GM23248 (cell line): ENCODE measurements around the gene ASB13.

Experiments
- EZH2 ChIP-seq: fragments of 200-600 bp; sonication (generic); IDR thresholded peaks from 2 replicates; pipeline ENCODE4 v1.6.1; 2018; ENCODE audit warnings: antibody characterized with exemption, mild to moderate bottlenecking; ENCODE audit not compliant: insufficient read depth, poor library complexity, severe bottlenecking
- EZH2phosphoT487 ChIP-seq: fragments of 200-600 bp; sonication (generic); IDR thresholded peaks from 2 replicates; pipeline ENCODE4 v1.6.1; 2018; ENCODE audit warnings: antibody characterized with exemption, moderate library complexity, mild to moderate bottlenecking, low read depth; ENCODE audit not compliant: insufficient read depth

- TF ChIP-seq EZH2 (no peak), EZH2phosphoT487 (no peak)
These were observed 47.6 kb downstream of the ASB13 start for GRCh38 chr10:5618829-5619228.
